ENCODE data around the gene MARCHF5. TPM values are rescaled to one million over a fixed set of nuclear protein-coding genes. Genes with fewer than 3 reads are reported as not detected.

The MARCHF5 gene
- total RNA-seq, 1 experiment from 2014 or later, result 32.2 TPM

DNA sequence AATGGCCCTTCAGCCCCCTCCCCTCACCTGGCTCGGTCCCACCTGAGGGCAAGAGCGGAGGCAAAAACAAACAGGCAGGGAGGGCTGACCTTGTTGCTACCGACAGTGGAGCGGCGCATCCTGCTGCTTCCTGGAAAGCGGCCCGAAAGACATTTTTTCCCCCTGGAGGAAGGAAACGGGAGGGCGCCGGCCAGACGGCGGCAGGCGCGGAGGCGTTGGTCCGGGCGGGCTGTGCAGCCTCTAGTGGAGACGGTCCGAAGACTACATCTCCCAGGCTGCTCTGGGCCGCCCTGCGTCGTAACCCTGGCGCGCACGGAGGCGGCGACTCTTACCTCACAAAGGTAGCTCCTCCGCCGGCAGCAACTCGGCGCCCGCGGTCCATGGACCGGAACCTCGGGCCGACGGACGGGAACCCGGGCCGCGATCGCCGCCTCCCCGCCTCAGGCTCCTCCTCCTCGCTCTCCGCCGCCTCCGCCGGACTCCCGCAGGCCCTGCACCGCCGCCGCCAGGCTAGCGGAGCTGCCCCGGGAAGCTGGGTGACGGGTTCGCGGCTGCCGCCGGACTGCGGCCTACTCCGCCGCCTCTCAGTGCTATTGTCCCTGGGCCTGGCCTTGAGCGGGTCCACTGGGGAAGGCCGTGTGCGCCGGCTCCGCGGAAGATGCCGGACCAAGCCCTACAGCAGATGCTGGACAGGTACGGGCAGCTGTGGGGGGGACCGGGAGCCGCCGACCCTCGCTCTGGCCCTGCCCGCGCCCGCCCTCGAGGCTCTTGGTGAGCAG, at the start of gene MARCHF5, which contains the start of gene CPEB3 (continued):
- TF ChIP-seq, protein P1, sequence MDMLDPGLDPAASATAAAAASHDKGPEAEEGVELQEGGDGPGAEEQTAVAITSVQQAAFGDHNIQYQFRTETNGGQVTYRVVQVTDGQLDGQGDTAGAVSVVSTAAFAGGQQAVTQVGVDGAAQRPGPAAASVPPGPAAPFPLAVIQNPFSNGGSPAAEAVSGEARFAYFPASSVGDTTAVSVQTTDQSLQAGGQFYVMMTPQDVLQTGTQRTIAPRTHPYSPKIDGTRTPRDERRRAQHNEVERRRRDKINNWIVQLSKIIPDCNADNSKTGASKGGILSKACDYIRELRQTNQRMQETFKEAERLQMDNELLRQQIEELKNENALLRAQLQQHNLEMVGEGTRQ (CRISPR knock-in tag; IDR thresholded peaks at IDR 0.05), result peak; percentile 30; the same call in 1 of the 2 replicates
- TF ChIP-seq, protein P2, sequence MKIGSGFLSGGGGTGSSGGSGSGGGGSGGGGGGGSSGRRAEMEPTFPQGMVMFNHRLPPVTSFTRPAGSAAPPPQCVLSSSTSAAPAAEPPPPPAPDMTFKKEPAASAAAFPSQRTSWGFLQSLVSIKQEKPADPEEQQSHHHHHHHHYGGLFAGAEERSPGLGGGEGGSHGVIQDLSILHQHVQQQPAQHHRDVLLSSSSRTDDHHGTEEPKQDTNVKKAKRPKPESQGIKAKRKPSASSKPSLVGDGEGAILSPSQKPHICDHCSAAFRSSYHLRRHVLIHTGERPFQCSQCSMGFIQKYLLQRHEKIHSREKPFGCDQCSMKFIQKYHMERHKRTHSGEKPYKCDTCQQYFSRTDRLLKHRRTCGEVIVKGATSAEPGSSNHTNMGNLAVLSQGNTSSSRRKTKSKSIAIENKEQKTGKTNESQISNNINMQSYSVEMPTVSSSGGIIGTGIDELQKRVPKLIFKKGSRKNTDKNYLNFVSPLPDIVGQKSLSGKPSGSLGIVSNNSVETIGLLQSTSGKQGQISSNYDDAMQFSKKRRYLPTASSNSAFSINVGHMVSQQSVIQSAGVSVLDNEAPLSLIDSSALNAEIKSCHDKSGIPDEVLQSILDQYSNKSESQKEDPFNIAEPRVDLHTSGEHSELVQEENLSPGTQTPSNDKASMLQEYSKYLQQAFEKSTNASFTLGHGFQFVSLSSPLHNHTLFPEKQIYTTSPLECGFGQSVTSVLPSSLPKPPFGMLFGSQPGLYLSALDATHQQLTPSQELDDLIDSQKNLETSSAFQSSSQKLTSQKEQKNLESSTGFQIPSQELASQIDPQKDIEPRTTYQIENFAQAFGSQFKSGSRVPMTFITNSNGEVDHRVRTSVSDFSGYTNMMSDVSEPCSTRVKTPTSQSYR (CRISPR knock-in tag; IDR thresholded peaks at IDR 0.05), result peak; percentile 55; the same call in 1 of the 2 replicates
- TF ChIP-seq ZNF232 (CRISPR knock-in tag; IDR thresholded peaks at IDR 0.05) (peak; percentile 76), ZNF121 (CRISPR knock-in tag; IDR thresholded peaks at IDR 0.05) (no peak), TP53 (CRISPR knock-in tag; IDR thresholded peaks at IDR 0.05) (peak; percentile 64; the same call in 1 of the 2 replicates), SP1 (CRISPR knock-in tag; conservative IDR thresholded peaks at IDR 0.05) (peak; percentile 74), ETV6 (CRISPR knock-in tag; IDR thresholded peaks at IDR 0.05) (peak; percentile 76), GTF2I (CRISPR knock-in tag; conservative IDR thresholded peaks at IDR 0.05) (no peak), OVOL2 (CRISPR knock-in tag; IDR thresholded peaks at IDR 0.05; ENCODE audit: borderline replicate concordance) (no peak), ZNF317 (CRISPR knock-in tag; IDR thresholded peaks at IDR 0.05; ENCODE audit: borderline replicate concordance, low read depth) (no peak), ESRRA (CRISPR knock-in tag; IDR thresholded peaks at IDR 0.05; ENCODE audit: borderline replicate concordance) (peak; percentile 85; the same call in 1 of the 2 replicates), MYBL2 (CRISPR knock-in tag; IDR thresholded peaks at IDR 0.05) (peak; percentile 21; the same call in 1 of the 2 replicates), GABPB1 (CRISPR knock-in tag; IDR thresholded peaks at IDR 0.05) (peak; percentile 53; the same call in 1 of the 2 replicates), TEAD1 (CRISPR knock-in tag; IDR thresholded peaks at IDR 0.05) (no peak; the same call in 1 of the 2 replicates)
- TF ChIP-seq, protein P3, sequence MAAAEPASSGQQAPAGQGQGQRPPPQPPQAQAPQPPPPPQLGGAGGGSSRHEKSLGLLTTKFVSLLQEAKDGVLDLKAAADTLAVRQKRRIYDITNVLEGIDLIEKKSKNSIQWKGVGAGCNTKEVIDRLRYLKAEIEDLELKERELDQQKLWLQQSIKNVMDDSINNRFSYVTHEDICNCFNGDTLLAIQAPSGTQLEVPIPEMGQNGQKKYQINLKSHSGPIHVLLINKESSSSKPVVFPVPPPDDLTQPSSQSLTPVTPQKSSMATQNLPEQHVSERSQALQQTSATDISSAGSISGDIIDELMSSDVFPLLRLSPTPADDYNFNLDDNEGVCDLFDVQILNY (CRISPR knock-in tag; IDR thresholded peaks at IDR 0.05), result peak; percentile 81; the same call in 1 of the 2 replicates
- TF ChIP-seq, protein P4, sequence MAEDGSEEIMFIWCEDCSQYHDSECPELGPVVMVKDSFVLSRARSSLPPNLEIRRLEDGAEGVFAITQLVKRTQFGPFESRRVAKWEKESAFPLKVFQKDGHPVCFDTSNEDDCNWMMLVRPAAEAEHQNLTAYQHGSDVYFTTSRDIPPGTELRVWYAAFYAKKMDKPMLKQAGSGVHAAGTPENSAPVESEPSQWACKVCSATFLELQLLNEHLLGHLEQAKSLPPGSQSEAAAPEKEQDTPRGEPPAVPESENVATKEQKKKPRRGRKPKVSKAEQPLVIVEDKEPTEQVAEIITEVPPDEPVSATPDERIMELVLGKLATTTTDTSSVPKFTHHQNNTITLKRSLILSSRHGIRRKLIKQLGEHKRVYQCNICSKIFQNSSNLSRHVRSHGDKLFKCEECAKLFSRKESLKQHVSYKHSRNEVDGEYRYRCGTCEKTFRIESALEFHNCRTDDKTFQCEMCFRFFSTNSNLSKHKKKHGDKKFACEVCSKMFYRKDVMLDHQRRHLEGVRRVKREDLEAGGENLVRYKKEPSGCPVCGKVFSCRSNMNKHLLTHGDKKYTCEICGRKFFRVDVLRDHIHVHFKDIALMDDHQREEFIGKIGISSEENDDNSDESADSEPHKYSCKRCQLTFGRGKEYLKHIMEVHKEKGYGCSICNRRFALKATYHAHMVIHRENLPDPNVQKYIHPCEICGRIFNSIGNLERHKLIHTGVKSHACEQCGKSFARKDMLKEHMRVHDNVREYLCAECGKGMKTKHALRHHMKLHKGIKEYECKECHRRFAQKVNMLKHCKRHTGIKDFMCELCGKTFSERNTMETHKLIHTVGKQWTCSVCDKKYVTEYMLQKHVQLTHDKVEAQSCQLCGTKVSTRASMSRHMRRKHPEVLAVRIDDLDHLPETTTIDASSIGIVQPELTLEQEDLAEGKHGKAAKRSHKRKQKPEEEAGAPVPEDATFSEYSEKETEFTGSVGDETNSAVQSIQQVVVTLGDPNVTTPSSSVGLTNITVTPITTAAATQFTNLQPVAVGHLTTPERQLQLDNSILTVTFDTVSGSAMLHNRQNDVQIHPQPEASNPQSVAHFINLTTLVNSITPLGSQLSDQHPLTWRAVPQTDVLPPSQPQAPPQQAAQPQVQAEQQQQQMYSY (CRISPR knock-in tag; IDR thresholded peaks at IDR 0.05), result peak; percentile 97
- TF ChIP-seq, protein P5, sequence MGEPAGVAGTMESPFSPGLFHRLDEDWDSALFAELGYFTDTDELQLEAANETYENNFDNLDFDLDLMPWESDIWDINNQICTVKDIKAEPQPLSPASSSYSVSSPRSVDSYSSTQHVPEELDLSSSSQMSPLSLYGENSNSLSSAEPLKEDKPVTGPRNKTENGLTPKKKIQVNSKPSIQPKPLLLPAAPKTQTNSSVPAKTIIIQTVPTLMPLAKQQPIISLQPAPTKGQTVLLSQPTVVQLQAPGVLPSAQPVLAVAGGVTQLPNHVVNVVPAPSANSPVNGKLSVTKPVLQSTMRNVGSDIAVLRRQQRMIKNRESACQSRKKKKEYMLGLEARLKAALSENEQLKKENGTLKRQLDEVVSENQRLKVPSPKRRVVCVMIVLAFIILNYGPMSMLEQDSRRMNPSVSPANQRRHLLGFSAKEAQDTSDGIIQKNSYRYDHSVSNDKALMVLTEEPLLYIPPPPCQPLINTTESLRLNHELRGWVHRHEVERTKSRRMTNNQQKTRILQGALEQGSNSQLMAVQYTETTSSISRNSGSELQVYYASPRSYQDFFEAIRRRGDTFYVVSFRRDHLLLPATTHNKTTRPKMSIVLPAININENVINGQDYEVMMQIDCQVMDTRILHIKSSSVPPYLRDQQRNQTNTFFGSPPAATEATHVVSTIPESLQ (CRISPR knock-in tag; IDR thresholded peaks at IDR 0.05), result no peak
- TF ChIP-seq, protein P6, sequence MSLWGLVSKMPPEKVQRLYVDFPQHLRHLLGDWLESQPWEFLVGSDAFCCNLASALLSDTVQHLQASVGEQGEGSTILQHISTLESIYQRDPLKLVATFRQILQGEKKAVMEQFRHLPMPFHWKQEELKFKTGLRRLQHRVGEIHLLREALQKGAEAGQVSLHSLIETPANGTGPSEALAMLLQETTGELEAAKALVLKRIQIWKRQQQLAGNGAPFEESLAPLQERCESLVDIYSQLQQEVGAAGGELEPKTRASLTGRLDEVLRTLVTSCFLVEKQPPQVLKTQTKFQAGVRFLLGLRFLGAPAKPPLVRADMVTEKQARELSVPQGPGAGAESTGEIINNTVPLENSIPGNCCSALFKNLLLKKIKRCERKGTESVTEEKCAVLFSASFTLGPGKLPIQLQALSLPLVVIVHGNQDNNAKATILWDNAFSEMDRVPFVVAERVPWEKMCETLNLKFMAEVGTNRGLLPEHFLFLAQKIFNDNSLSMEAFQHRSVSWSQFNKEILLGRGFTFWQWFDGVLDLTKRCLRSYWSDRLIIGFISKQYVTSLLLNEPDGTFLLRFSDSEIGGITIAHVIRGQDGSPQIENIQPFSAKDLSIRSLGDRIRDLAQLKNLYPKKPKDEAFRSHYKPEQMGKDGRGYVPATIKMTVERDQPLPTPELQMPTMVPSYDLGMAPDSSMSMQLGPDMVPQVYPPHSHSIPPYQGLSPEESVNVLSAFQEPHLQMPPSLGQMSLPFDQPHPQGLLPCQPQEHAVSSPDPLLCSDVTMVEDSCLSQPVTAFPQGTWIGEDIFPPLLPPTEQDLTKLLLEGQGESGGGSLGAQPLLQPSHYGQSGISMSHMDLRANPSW (CRISPR knock-in tag; conservative IDR thresholded peaks at IDR 0.05; ENCODE audit: low read depth), result 0 out of 2 replicates have a peak, but pooled peaks have one; percentile 77
- TF ChIP-seq, protein P7, sequence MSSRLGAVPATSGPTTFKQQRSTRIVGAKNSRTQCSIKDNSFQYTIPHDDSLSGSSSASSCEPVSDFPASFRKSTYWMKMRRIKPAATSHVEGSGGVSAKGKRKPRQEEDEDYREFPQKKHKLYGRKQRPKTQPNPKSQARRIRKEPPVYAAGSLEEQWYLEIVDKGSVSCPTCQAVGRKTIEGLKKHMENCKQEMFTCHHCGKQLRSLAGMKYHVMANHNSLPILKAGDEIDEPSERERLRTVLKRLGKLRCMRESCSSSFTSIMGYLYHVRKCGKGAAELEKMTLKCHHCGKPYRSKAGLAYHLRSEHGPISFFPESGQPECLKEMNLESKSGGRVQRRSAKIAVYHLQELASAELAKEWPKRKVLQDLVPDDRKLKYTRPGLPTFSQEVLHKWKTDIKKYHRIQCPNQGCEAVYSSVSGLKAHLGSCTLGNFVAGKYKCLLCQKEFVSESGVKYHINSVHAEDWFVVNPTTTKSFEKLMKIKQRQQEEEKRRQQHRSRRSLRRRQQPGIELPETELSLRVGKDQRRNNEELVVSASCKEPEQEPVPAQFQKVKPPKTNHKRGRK (CRISPR knock-in tag; IDR thresholded peaks at IDR 0.05; ENCODE audit: borderline replicate concordance), result no peak
- TF ChIP-seq, protein P8, sequence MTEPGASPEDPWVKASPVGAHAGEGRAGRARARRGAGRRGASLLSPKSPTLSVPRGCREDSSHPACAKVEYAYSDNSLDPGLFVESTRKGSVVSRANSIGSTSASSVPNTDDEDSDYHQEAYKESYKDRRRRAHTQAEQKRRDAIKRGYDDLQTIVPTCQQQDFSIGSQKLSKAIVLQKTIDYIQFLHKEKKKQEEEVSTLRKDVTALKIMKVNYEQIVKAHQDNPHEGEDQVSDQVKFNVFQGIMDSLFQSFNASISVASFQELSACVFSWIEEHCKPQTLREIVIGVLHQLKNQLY (CRISPR knock-in tag; IDR thresholded peaks at IDR 0.05), result no peak; the same call in 1 of the 2 replicates
